KG1 (cell line): Measurements from ENCODE around the gene HID1.
A peak's percentile ranks its signal among the peaks of the same experiment; 100 is the strongest.
"Not testable (repeated sequence)": the region's sequence is repeated elsewhere in the genome, so short reads cannot be mapped to it uniquely, and the experiment has no call there.

ENCODE experiments used
- DNase-seq: peaks from one replicate; lab custom pipeline; 2025; lab: John Stamatoyannopoulos, UW

Gene HID1

GRCh38 chr17:75001915-75002843 lies 29.6 kb upstream of the HID1 start:
- no peak for DNase-seq

- DNase-seq = no peak
Measured at GRCh38 chr17:74999523-74999922, 27.0 kb upstream of the HID1 start.

GRCh38 chr17:74998783-74999182 lies 26.2 kb upstream of the HID1 start:
- DNase-seq = no peak

GRCh38 chr17:74995847-74996246 lies 23.3 kb upstream of the HID1 start:
- no peak for DNase-seq

- no peak for DNase-seq
Measured at GRCh38 chr17:74994440-74994839, 21.9 kb upstream of the HID1 start.

GRCh38 chr17:74992223-74992622 lies 19.7 kb upstream of the HID1 start:
- DNase-seq = no peak

- no peak for DNase-seq
Measured at GRCh38 chr17:74990581-74991105, 18.1 kb upstream of the HID1 start.

- DNase-seq = no peak
Measured at GRCh38 chr17:74987909-74988711, 15.6 kb upstream of the HID1 start.

GRCh38 chr17:74987418-74987908 lies 14.9 kb upstream of the HID1 start, which contains the start of gene CDR2L:
Gene CDR2L, plus strand, starts transcription at chr17:74987632. Its CDS starts 412 bp downstream, at chr17:74988044.
- peak; percentile 85 for DNase-seq

GRCh38 chr17:74986206-74986576 lies 13.6 kb upstream of the HID1 start:
- no peak for DNase-seq

- DNase-seq = not testable (repeated sequence)
Measured at GRCh38 chr17:74982663-74983313, 10.2 kb upstream of the HID1 start.

- DNase-seq = no peak
Measured at GRCh38 chr17:74981979-74982662, 9.6 kb upstream of the HID1 start.

GRCh38 chr17:74981318-74981978 lies 8.9 kb upstream of the HID1 start:
- DNase-seq = no peak

- no peak for DNase-seq
Measured at GRCh38 chr17:74979408-74980146, 7.0 kb upstream of the HID1 start.

GRCh38 chr17:74978240-74978639 lies 5.7 kb upstream of the HID1 start:
- DNase-seq = no peak

GRCh38 chr17:74977802-74978201 lies 5.2 kb upstream of the HID1 start:
- no peak for DNase-seq

GRCh38 chr17:74975943-74976342 lies 3.4 kb upstream of the HID1 start:
- no peak for DNase-seq

- DNase-seq = no peak
Measured at GRCh38 chr17:74972973-74973328, 392 bp upstream of the HID1 start.

GRCh38 chr17:74971842-74972106 lies 785 bp downstream of the HID1 start:
- no peak for DNase-seq

- no peak for DNase-seq
Measured at GRCh38 chr17:74971069-74971841, 1.3 kb downstream of the HID1 start.
